Measurements from ENCODE around the gene KLK13.

DNA sequence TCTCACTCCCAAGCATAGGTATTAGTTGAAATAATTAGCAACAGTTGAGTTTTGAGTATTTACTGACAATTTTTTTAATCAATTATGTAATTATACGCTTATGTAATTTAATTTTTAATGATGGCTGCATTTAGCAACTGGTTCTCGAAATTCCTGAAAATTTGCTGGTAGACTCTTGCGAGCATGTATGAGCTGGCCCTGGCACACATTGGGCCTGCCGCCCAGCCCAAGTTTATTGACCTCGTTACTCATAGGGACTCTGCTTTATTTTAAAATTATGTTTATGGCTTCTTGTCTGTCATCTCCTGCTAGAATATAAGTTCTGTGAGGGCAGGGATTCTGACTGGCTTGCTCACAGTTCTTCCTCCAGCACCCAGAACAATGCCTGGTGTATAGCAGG lies 11.1 kb upstream of the KLK13 start:
- TF ChIP-seq, protein P1, sequence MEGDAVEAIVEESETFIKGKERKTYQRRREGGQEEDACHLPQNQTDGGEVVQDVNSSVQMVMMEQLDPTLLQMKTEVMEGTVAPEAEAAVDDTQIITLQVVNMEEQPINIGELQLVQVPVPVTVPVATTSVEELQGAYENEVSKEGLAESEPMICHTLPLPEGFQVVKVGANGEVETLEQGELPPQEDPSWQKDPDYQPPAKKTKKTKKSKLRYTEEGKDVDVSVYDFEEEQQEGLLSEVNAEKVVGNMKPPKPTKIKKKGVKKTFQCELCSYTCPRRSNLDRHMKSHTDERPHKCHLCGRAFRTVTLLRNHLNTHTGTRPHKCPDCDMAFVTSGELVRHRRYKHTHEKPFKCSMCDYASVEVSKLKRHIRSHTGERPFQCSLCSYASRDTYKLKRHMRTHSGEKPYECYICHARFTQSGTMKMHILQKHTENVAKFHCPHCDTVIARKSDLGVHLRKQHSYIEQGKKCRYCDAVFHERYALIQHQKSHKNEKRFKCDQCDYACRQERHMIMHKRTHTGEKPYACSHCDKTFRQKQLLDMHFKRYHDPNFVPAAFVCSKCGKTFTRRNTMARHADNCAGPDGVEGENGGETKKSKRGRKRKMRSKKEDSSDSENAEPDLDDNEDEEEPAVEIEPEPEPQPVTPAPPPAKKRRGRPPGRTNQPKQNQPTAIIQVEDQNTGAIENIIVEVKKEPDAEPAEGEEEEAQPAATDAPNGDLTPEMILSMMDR (IDR thresholded peaks at IDR 0.05; ENCODE audit: borderline replicate concordance, extremely low read depth, low read length, poor library complexity, severe bottlenecking): no peak
- no peak for TF ChIP-seq EZH2 (IDR thresholded peaks at IDR 0.05; ENCODE audit: borderline replicate concordance, low read depth, low read length, severe bottlenecking)
